Neural cell (in vitro differentiated cells): ENCODE data around the gene TRABD2A. TPM values are rescaled to one million over a fixed set of nuclear protein-coding genes. Genes with fewer than 3 reads are reported as not detected.

Experiments
- H2AFZ ChIP-seq: fragments of 200-600, 300-800 bp; sonication (generic), shearing (Covaris generic); 2 replicates; pipeline ENCODE4 v1.6.0; 2014; ENCODE audit warnings: low read depth, mild to moderate bottlenecking, antibody characterized with exemption, low read length, moderate library complexity
- H3F3A ChIP-seq: fragments of 200-600 bp; shearing (Covaris generic); 2 replicates; pipeline ENCODE4 v1.6.1; 2016; ENCODE audit warnings: mild to moderate bottlenecking, moderate library complexity, mixed read lengths, antibody characterized with exemption, low read length; ENCODE audit not compliant: insufficient read depth, poor library complexity, severe bottlenecking
- H3K27ac ChIP-seq: fragments of 200-600, 300-800 bp; sonication (generic), shearing (Covaris generic); 2 replicates; pipeline ENCODE4 v1.5.1; 2014; ENCODE audit warnings: mild to moderate bottlenecking, low read length, moderate library complexity
- H3K27me3 ChIP-seq: fragments of 300-800, 200-600 bp; sonication (generic), shearing (Covaris generic); 2 replicates; pipeline ENCODE4 v1.6.0; 2014; ENCODE audit warnings: mild to moderate bottlenecking, low read depth, low read length, moderate library complexity; ENCODE audit not compliant: insufficient read depth
- H3K36me3 ChIP-seq: fragments of 300-800, 200-600 bp; sonication (generic), shearing (Covaris generic); 2 replicates; pipeline ENCODE4 v1.5.1; 2014; ENCODE audit warnings: mild to moderate bottlenecking, antibody characterized with exemption, low read length, moderate library complexity; ENCODE audit not compliant: insufficient read depth
- H3K4me2 ChIP-seq: fragments of 300-800, 200-600 bp; sonication (generic), shearing (Covaris generic); 2 replicates; pipeline ENCODE4 v1.6.0; 2014; ENCODE audit warnings: mild to moderate bottlenecking, low read length
- H3K4me3 ChIP-seq: fragments of 300-800, 200-600 bp; sonication (generic), shearing (Covaris generic); 2 replicates; pipeline ENCODE4 v1.5.1; 2014; ENCODE audit warnings: mild to moderate bottlenecking, low read length, moderate library complexity
- H3K79me2 ChIP-seq: fragments of 200-600 bp; shearing (Covaris generic); replicated peaks from 2 replicates; pipeline ENCODE4 v1.6.0; 2014; ENCODE audit warnings: mild to moderate bottlenecking, low read length, moderate library complexity; ENCODE audit not compliant: insufficient read depth
- H3K9ac ChIP-seq: fragments of 300-800, 200-600 bp; sonication (generic), shearing (Covaris generic); 2 replicates; pipeline ENCODE4 v1.6.1; 2016; ENCODE audit warnings: mild to moderate bottlenecking, low read length, mixed read lengths
- H3K9me2 ChIP-seq: fragments of 200-600 bp; shearing (Covaris generic); 2 replicates; pipeline ENCODE4 v1.6.1; 2016; ENCODE audit warnings: mild to moderate bottlenecking, low read length, mixed read lengths; ENCODE audit not compliant: insufficient read depth
- H3K9me3 ChIP-seq: fragments of 200-600, 300-800 bp; sonication (generic), shearing (Covaris generic); 2 replicates; pipeline ENCODE4 v1.6.1; 2016; ENCODE audit warnings: mild to moderate bottlenecking, mixed run types, low read length, moderate library complexity, mixed read lengths
- H4K20me1 ChIP-seq: fragments of 200-600 bp; shearing (Covaris generic); 2 replicates; pipeline ENCODE4 v1.6.1; 2016; ENCODE audit warnings: mild to moderate bottlenecking, mixed run types; ENCODE audit not compliant: insufficient read depth
- CTCF ChIP-seq: fragments of 450-650 bp; IDR thresholded peaks from 2 replicates; pipeline ENCODE4 v1.5.1; 2014; ENCODE audit warnings: antibody characterized with exemption, mild to moderate bottlenecking, moderate library complexity; ENCODE audit not compliant: poor library complexity, severe bottlenecking
- EP300 ChIP-seq: fragments of 450-650 bp; conservative IDR thresholded peaks from 2 replicates; pipeline ENCODE4 v1.6.1; 2014; ENCODE audit warnings: antibody characterized with exemption, mild to moderate bottlenecking, moderate library complexity; ENCODE audit not compliant: poor library complexity, severe bottlenecking
- EZH2 ChIP-seq: fragments of 200-600, 300-800 bp; shearing (Covaris generic), sonication (generic); IDR thresholded peaks from 2 replicates; pipeline ENCODE4 v1.6.1; 2014; ENCODE audit warnings: antibody characterized with exemption, low read length, borderline replicate concordance, mild to moderate bottlenecking; ENCODE audit not compliant: insufficient read depth, poor library complexity, severe bottlenecking
- MXI1 ChIP-seq: fragments of 450-650 bp; conservative IDR thresholded peaks from 2 replicates; pipeline ENCODE4 v1.6.1; 2014; ENCODE audit warnings: antibody characterized with exemption, mild to moderate bottlenecking; ENCODE audit not compliant: poor library complexity, severe bottlenecking
- POLR2AphosphoS5 ChIP-seq: IDR thresholded peaks from 2 replicates; pipeline ENCODE4 v1.6.1; 2012
- RAD21 ChIP-seq: fragments of 450-650 bp; conservative IDR thresholded peaks from 2 replicates; pipeline ENCODE4 v1.6.1; 2014; ENCODE audit warnings: antibody characterized with exemption, mild to moderate bottlenecking, moderate library complexity
- REST ChIP-seq: IDR thresholded peaks from 2 replicates; pipeline ENCODE4 v1.6.1; 2012; ENCODE audit warnings: borderline replicate concordance
- SMC3 ChIP-seq: fragments of 450-650 bp; conservative IDR thresholded peaks from 2 replicates; pipeline ENCODE4 v1.6.1; 2014; ENCODE audit warnings: antibody characterized with exemption, mild to moderate bottlenecking, moderate library complexity; ENCODE audit not compliant: poor library complexity
- TAF1 ChIP-seq: IDR thresholded peaks from 2 replicates; pipeline ENCODE4 v1.6.1; 2012; ENCODE audit warnings: low read depth
- polyA plus RNA-seq: library from polyadenylated mRNA; depleted of rRNA; stranded (reverse); fragments of >200 nt; gene quantifications from 2 replicates; pipeline ENCODE4 v1.2.3, GENCODE V29; 2014

TRABD2A gene
- polyA plus RNA-seq, 1 donor from 2014 or later = 0.17 TPM

- H2AFZ ChIP-seq = no peak overlapping the region
- H3K4me3 ChIP-seq = no peak overlapping the region
- no peaks in the 10 kb centered on the region for H3K9me2 ChIP-seq
- H3K4me2 ChIP-seq = no peak overlapping the region
- H4K20me1 ChIP-seq = no peaks in the 10 kb centered on the region
- no peaks in the 10 kb centered on the region for H3K79me2 ChIP-seq
- no peaks in the 10 kb centered on the region for H3K36me3 ChIP-seq
- H3K27me3 ChIP-seq = no peaks in the 10 kb centered on the region
- TF ChIP-seq TAF1 = no peak
- no peak for TF ChIP-seq MXI1
- TF ChIP-seq EP300 = no peak
- no peak for TF ChIP-seq REST
- TF ChIP-seq SMC3 = no peak
- no peak for TF ChIP-seq RAD21
- no peak for TF ChIP-seq POLR2AphosphoS5
- TF ChIP-seq CTCF = no peak
- no peak for TF ChIP-seq EZH2
- H3K27ac ChIP-seq = no peak overlapping the region
- no peak overlapping the region for H3K9ac ChIP-seq
- no peaks in the 10 kb centered on the region for H3F3A ChIP-seq
- no peaks in the 10 kb centered on the region for H3K9me3 ChIP-seq
Observed at GRCh38 chr2:84830095-84830494, 50.8 kb downstream of the TRABD2A start.

GRCh38 chr2:84829693-84830092 lies 51.2 kb downstream of the TRABD2A start:
- TF ChIP-seq SMC3 (no peak), CTCF (no peak), REST (no peak), EZH2 (no peak), MXI1 (no peak)
- Histone ChIP-seq H3K4me3 (no peak overlapping the region), H3K9me3 (no peaks in the 10 kb centered on the region), H2AFZ (no peak overlapping the region), H3K4me2 (no peak overlapping the region), H3K9me2 (no peaks in the 10 kb centered on the region), H3K36me3 (no peaks in the 10 kb centered on the region), H3K27ac (no peak overlapping the region), H3K27me3 (no peaks in the 10 kb centered on the region), H4K20me1 (no peaks in the 10 kb centered on the region), H3K9ac (no peak overlapping the region), H3F3A (no peaks in the 10 kb centered on the region), H3K79me2 (no peaks in the 10 kb centered on the region)
